Activated B cell treated with CpG ODN at 0.5 μM for 24 hours (primary cell): ENCODE results near the gene AOC1. TPM values are rescaled to one million over a fixed set of nuclear protein-coding genes. Genes with fewer than 3 reads are reported as not detected.

Experiments used
- ATAC-seq: fragments of 200-7000 bp; cut with Tn5 transposase; one replicate; pipeline ENCODE4 v1.10.0; 2021; ENCODE audit warnings: low read depth, mild to moderate bottlenecking, moderate library complexity
- CTCF ChIA-PET: fragments of 350-600 bp; sonication (Branson Sonifier 250); formaldehyde crosslinking; loops from one replicate; lab custom pipeline; 2021; ENCODE audit warnings: antibody characterized with exemption; lab: Charles Lee
- POLR2A ChIA-PET: fragments of 350-600 bp; sonication (Branson Sonifier 250); formaldehyde crosslinking; loops from one replicate; lab custom pipeline; 2021; ENCODE audit warnings: antibody characterized with exemption; lab: Charles Lee
- DNase-seq: peaks from one replicate; pipeline ENCODE4 v3.0.0; 2022
- H3K27ac Mint-ChIP-seq: one replicate; pipeline ENCODE4 v1.8.0; 2020; ENCODE audit warnings: mixed read lengths
- H3K27me3 Mint-ChIP-seq: one replicate; pipeline ENCODE4 v1.8.0; 2021; ENCODE audit warnings: mixed read lengths
- H3K36me3 Mint-ChIP-seq: one replicate; pipeline ENCODE4 v1.8.0; 2021; ENCODE audit warnings: low read depth, mixed read lengths
- H3K4me1 Mint-ChIP-seq: one replicate; pipeline ENCODE4 v1.8.0; 2021; ENCODE audit warnings: mixed read lengths
- H3K4me3 Mint-ChIP-seq: one replicate; pipeline ENCODE4 v1.8.0; 2020; ENCODE audit warnings: mild to moderate bottlenecking, mixed read lengths
- H3K9me3 Mint-ChIP-seq: one replicate; pipeline ENCODE4 v1.8.0; 2020; ENCODE audit warnings: mixed read lengths
- intact Hi-C: fragments of 100-400 bp; cut with micrococcal nuclease; formaldehyde crosslinking; loops from one replicate; pipeline ENCODE4 v1.15.1; 2024
- total RNA-seq: library from RNA; stranded (reverse); gene quantifications from 2 replicates; pipeline ENCODE4 v1.2.3, GENCODE V29; 2022
- TF ChIP-seq, protein P1 (sequence below): fragments of 200-600 bp; IDR thresholded peaks from one replicate; pipeline ENCODE4 v1.8.0; 2022; ENCODE audit warnings: antibody characterized with exemption, mild to moderate bottlenecking

AOC1 gene
- total RNA-seq, 1 donor from 2014 or later, result not detected

DNA sequence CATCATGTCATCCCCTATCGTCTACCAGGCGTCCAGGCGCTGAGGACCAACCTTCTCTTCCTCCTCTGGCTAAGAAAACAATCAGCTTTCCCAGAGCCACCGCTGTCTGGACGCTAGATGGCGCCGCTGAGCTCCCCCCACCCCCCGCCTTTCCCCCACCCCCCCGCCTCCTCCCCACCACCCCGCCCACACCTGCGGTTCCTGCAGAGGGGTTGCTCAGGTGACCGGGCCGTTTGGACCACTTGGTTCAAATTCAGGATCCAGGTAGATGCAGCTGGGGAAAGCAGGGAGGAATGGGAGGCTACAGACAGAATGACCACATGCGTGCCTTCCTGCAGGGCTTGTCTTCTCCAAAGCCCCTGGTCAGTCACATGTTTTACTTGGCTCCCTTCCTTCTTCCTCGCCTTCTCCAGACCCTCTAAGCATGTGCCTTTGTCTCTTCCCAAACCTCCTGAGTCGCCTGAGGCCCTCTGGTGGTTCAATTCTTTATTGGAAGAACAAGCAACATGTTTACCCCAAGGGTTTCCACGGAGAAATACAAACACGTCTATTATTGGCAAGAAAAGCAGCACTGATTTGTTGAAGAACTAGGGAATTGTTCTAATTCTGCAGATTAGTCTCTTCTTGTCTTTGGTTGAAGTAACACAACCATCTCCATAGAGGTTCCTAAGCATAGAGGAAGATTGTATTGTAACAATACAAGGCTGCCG lies 24.7 kb downstream of the AOC1 start:
- ATAC-seq (peak; percentile 21), DNase-seq (no peak)
- ChIA-PET CTCF (no interaction called here), POLR2A (no interaction called here)
- Mint-ChIP-seq H3K4me3 (no peak overlapping the region), H3K27ac (no peak overlapping the region), H3K27me3 (peaks cover 11% of the 10 kb centered on the region), H3K9me3 (peaks cover 17% of the 10 kb centered on the region), H3K36me3 (peaks cover 3% of the 10 kb centered on the region), H3K4me1 (peaks cover 6% of the 10 kb centered on the region)
- TF ChIP-seq, protein P1, sequence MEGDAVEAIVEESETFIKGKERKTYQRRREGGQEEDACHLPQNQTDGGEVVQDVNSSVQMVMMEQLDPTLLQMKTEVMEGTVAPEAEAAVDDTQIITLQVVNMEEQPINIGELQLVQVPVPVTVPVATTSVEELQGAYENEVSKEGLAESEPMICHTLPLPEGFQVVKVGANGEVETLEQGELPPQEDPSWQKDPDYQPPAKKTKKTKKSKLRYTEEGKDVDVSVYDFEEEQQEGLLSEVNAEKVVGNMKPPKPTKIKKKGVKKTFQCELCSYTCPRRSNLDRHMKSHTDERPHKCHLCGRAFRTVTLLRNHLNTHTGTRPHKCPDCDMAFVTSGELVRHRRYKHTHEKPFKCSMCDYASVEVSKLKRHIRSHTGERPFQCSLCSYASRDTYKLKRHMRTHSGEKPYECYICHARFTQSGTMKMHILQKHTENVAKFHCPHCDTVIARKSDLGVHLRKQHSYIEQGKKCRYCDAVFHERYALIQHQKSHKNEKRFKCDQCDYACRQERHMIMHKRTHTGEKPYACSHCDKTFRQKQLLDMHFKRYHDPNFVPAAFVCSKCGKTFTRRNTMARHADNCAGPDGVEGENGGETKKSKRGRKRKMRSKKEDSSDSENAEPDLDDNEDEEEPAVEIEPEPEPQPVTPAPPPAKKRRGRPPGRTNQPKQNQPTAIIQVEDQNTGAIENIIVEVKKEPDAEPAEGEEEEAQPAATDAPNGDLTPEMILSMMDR, result no peak
- intact Hi-C loops, result loop anchor here (2.0 kb wide), 1 partner anchor 428 kb away; no protein-coding TSS in a partner anchor

DNA sequence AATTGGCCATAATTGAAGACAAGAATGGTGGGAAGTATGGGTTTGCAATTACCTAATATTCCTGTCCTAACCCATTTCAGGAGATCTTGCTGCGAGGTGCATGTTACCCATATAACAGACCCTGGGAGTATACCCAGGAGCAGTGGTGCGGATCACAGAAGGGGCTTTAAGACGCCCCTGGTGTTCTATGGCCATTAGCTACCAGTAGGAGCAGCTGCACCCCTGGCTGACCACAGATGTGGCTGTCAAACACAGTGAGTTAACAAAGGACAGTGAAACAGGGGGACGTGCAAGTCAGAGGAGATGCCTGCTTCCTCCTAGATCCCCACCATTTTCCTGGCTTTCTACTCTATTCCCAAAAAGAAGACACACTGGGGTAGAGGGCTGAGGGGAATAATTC lies 25.2 kb downstream of the AOC1 start:
- TF ChIP-seq, protein P1, result no peak
- Mint-ChIP-seq H3K4me1 (peaks cover 6% of the 10 kb centered on the region), H3K4me3 (no peak overlapping the region), H3K9me3 (peaks cover 21% of the 10 kb centered on the region), H3K27me3 (peaks cover 12% of the 10 kb centered on the region), H3K36me3 (peaks cover 3% of the 10 kb centered on the region), H3K27ac (no peak overlapping the region)
- ChIA-PET CTCF (no interaction called here), POLR2A (no interaction called here)
- no peak for DNase-seq
- intact Hi-C loops, result loop anchor here (2.0 kb wide), 1 partner anchor 429 kb away; no protein-coding TSS in a partner anchor
- ATAC-seq, result no peak

DNA sequence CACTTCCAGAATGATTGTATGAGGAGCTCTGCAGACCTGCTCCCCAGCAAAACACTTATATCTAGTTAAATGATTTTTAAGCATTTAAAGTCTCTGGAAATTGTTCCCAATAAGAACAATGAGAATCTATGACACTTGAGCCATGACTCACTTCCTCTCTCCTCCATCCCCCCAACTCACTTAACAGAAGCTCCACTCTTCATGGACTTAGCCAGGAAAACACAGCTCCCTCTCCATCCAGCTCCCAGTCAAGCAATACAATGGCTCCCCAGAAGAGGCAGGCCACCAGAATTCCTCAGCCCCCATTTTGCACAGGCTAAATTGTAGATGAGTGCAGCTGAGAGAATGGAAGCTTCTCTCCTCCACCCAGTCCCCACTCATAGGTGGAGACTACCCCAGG lies 27.0 kb downstream of the AOC1 start:
- H3K36me3 Mint-ChIP-seq, result peaks cover 3% of the 10 kb centered on the region
- intact Hi-C loops, result no loop called here
- H3K27me3 Mint-ChIP-seq, result peaks cover 8% of the 10 kb centered on the region
- DNase-seq, result no peak
- H3K27ac Mint-ChIP-seq, result no peak overlapping the region
- H3K4me3 Mint-ChIP-seq, result no peak overlapping the region
- ATAC-seq, result no peak
- peaks cover 6% of the 10 kb centered on the region for H3K4me1 Mint-ChIP-seq
- TF ChIP-seq, protein P1, result no peak
- peaks cover 36% of the 10 kb centered on the region for H3K9me3 Mint-ChIP-seq
- POLR2A ChIA-PET, result no interaction called here
- CTCF ChIA-PET, result interaction anchor here (0.8 kb wide), 1 partner anchor 19 kb away, joined by 3 read pairs; no protein-coding TSS in a partner anchor

DNA sequence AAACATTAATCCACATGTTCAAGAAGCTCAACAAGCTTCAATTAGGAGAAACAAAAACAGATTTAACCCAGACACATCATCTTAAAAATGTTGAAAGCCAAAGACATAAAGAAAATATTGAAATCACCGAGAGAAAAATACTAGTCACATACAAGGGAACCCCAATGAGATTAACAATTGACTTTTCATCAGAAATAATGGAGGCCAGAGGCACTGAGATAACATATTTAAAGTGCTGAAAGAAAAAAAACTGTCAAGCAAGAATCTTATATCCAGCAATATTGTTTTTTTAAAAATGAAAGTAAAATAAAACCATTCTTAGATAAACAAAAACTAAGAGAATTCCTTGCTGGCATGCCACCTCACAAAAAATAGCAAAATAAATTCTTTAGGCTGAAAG lies 28.9 kb downstream of the AOC1 start:
- no peak overlapping the region for H3K27ac Mint-ChIP-seq

DNA sequence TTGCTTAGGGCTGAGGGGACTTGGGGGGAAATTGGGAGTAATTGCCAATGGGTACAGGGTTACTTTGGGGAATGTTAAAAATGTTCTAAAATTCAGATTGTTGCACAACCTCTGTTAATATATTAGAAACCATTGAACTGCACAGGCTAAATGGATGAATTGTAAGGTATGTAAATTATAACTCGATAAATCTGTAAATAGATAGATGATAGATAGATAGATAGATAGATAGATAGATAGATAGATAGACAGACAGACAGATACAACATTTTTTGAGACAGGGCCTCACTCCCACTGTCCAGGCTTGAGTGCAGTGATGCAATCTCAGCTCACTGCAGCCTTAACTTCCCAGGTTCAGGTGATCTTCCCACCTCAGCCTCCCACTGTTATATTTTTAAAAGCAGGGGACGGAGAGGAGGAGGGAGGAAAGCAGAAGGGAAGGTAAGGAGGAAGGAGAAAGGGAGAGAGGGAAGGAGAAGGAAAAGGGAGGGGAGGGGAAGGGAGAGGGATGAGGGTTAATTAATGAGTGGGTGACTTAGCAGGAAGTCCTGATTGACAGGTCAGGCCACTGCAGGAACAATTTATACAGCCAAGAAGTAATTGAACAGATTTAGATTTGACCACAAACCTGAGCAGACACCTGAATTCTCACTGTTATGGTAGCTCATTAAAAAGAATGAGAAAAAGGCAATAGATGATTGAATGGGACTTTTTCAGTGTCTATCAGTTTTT lies 38.7 kb downstream of the AOC1 start:
- no peaks in the 10 kb centered on the region for H3K27me3 Mint-ChIP-seq
- peaks cover 7% of the 10 kb centered on the region for H3K9me3 Mint-ChIP-seq
- H3K27ac Mint-ChIP-seq, result no peak overlapping the region
- TF ChIP-seq, protein P1, result no peak
- H3K36me3 Mint-ChIP-seq, result no peaks in the 10 kb centered on the region
- ChIA-PET CTCF (no interaction called here), POLR2A (no interaction called here)
- DNase-seq, result no peak
- peaks cover 12% of the 10 kb centered on the region for H3K4me1 Mint-ChIP-seq
- intact Hi-C loops, result no loop called here
- no peak for ATAC-seq
- no peak overlapping the region for H3K4me3 Mint-ChIP-seq

More for the DNA sequence above, 28.9 kb downstream of the AOC1 start:
- no peak for ATAC-seq
- Mint-ChIP-seq H3K36me3 (peaks cover 3% of the 10 kb centered on the region), H3K27me3 (peaks cover 4% of the 10 kb centered on the region), H3K9me3 (peaks cover 45% of the 10 kb centered on the region), H3K4me3 (no peak overlapping the region), H3K4me1 (peaks cover 4% of the 10 kb centered on the region)
- ChIA-PET CTCF (no interaction called here), POLR2A (no interaction called here)
- TF ChIP-seq, protein P1, result no peak
- intact Hi-C loops, result no loop called here
- DNase-seq, result no peak
